Endothelial cell of hepatic sinusoid (primary cell): ENCODE measurements around the gene KDM6A.
"Not testable (repeated sequence)": the region's sequence is repeated elsewhere in the genome, so short reads cannot be mapped to it uniquely, and the experiment has no call there.

Source experiments
- in situ Hi-C: cut with HindIII; loops from 2 replicates; pipeline ENCODE4 v1.10.0; 2017; ENCODE audit warnings: low sequenced_read_pairs

The KDM6A gene

DNA sequence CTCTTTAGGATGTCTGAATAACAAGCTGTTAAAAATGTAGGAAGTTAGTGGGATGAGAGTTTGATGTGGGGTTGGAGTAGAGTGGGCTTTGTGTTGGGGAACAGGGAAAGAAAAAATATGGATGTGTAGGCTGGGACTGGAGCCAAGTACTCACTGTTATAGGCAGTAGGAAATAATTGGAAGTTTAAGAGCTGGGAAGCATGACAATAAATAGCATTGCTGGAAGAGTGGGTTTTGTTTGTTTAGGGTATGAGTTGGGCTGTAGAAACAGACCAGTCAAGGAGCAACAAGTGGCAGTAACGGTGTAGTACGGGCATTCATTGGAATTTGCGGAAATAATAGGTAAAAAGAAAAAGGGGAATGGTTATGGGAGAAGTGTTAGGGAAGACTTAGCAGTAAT, 81.6 kb downstream of the KDM6A start:
- in situ Hi-C loops, result no loop called here

DNA sequence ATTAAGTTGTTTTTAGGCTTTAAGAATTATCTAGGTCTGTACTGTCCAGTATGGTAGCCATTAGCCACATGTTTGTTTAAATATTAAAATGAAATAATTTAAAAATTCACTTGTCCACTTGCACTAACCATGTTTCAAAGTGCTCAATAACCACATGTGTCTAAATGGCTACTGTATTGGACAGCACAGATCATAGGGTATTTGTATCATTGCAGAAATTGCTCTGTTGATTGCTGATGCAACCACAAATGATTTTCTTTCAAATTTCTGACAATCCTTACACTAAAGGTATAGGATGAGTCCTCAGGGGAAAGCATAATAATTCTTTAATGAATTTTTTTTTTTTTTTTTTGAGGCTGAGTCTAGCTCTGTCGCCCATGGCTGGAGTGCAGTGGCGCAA, 84.9 kb downstream of the KDM6A start:
- in situ Hi-C loops, result loop anchor here (5.0 kb wide), 2 partner anchors 54 to 104 kb away; no protein-coding TSS in a partner anchor

DNA sequence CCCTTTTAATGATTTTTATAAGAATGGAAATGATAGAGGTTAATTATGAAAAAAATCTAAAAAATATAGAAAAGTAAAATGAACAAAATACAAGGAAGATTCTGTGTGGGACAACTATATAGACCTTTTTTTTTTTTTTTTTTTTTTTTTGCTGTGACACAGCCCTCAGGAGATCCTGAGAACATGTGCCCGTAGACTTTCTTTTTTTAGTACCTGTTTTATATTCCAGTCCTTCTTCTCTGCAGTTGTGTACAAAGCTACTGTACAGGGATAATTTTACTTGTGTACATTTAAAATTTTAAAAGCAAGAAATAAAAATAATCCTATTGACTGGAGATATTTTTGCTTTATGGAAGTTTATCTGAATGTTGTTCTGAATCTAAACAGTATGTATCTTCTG, 85.5 kb downstream of the KDM6A start:
- in situ Hi-C loops, result loop anchor here (5.0 kb wide), 2 partner anchors 54 to 104 kb away; no protein-coding TSS in a partner anchor

DNA sequence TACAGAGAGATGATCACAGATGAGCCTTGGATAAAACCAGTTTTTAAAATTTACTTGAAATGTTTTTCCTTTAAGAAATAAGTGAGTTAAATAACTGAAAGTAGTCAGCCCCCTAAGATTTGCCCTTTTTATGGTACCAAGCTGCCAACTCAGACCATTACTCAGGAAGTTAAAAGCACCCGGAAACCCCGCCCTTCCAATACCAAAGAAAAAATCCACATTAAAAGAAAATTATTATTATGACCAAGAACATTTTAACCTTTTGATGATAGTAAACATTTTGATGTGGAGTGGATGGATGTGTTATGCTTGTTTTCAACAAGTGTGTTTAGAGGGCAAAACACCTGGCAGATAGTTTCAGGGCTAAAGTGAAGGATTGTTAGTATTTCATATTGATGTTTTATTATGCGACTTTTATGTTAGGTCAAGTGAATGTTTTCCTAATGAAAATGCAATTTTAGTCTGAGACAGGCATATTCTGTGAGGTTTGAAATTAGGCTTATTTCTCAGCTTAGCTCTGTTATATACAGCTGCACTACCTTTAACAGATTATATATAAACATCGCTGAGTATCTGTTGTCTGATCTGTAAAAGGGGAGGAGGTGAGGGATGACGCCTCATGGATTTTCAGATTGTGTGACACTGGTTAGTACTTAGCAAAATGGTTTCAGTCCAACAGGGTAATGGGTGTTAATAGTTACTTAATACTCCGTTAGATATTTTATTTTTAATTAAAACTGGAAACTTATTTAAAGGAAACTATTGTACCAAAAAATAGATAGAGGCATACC, 89.0 kb downstream of the KDM6A start:
- in situ Hi-C loops, result no loop called here

DNA sequence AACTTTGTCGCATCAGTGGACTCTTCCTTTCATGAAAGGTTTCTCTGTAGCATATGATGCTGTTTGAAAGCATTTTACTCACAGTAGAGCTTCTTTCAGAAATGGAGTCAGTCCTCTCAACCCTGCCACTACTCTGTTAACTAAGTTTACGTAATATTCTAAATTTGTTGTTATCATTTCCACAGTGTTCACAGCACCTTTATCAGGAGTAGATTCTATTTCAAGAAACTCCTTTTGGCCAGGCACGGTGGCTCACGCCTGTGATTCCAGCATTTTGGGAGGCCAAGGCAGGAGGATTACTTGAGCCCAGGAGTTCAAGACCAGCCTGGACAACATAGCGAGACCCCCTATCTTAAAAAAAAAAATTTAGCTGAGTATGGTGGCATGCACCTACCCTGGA, 90.0 kb downstream of the KDM6A start:
- in situ Hi-C loops, result no loop called here

DNA sequence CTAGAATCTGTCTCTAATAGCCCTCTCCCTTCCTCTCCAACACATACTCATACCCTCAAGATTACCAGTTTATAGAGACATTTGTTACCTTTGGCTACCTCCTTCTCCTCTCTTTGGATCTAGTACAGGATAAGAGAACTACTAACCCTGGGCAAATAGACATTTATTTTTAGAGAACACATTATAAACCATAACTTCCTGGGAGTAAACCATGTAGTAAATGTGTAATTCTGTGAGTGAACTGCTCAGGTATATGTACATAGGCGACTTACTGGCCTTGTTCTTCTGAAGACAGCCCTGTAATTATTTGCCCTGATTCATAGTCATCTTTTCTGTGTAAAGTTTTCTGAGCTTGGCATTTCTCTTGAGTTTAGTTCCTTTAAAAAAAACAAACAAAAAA, 94.2 kb downstream of the KDM6A start:
- in situ Hi-C loops, result no loop called here

DNA sequence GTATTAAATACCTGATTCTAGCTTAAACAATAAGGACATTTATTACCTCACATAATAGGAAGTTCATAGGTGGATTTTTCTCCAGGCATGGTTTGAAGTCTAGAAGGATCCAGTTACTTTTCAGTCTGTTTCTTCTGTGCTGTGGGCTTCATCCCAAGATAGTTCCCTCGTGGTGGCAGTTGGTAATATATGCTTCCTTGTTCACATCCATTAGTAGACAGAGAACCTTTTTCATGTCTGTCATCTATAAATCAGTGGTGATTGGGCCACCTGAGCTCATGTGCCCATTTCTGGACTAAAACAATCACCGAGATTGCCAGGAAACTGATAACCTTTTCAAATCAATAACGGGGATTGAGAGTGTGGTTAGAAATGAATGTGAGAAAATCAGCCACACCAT, 97.7 kb downstream of the KDM6A start:
- in situ Hi-C loops, result no loop called here

DNA sequence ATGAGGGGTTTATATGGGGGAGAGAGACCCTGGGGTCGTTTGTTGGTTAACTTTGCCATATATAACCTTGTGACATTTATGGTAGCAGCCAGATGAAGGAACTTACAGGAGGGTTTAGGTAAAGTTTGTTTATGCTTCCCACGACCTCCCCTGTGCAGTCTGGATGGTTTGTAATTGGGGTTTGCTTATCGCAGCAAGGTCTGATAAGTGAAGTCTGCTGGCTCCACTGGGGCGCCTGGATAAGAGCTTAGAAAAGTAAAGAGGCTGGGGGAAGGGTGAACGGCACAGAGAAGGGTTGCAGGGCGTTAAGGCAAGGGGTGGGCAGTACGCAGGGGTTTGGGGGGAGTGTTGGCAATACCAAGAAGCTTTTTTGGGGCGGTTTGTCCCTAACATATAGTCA, 98.7 kb downstream of the KDM6A start:
- in situ Hi-C loops, result no loop called here

DNA sequence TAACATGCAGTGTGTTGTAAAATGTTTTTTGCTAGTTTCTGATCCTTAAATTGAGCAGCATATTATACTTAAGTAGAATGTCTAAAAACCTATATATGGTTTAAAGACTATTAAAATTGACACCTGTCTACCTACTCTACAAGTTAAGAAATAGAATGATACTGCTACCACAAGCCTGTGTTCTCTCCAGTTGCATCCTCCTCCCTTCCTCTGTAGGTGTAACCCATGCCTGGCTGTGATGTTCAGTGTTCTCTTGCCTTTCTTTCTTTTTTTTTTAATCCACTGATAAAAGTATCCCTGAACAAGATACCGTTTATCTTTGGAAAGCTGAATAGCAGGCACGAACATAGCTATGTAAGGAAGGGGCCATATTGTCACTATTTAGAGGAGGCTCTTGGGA, 99.1 kb downstream of the KDM6A start:
- in situ Hi-C loops, result no loop called here

DNA sequence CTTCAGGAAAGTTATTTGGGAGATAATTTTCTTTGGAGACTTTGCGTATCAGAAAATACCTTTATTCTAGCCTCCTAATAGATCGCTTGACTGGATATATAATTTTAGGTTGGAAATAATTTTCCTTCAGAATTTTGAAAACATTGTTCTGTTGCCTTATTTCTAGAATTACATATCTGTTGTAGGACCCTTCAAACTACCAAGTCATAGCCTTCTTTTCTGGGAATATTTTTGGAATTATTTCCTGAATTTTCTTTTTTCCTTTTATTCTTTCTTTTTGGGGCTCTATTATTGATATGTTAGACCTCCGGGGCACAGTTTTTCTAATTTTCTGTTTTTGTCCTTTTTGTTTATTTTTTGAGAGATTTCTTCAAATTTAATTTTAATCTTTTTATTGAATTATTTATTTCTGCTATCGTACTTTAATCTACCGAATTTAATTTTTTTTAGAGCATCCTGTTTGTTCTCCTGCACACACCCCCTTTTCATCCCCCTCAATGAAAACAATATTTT, 100.5 kb downstream of the KDM6A start:
- in situ Hi-C loops, result no loop called here

DNA sequence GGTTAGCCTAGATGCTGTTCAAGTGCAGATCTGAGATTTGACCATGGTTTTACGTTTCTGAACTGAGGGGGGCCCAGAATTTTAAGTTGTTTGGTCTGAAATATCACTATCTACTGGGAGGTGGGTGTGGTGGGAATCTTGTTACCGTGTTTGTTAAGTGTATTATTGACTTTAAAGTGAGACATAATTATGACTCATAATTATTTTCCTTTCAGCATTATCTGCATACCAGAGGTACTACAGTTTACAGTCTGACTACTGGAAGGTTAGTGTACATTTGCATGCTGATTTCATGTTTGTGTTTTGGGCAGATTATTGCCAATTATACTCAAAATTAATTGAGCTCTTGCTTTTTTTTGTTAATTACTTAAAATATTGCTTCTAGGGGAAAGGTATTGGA, 101.5 kb downstream of the KDM6A start:
- in situ Hi-C loops, result no loop called here

DNA sequence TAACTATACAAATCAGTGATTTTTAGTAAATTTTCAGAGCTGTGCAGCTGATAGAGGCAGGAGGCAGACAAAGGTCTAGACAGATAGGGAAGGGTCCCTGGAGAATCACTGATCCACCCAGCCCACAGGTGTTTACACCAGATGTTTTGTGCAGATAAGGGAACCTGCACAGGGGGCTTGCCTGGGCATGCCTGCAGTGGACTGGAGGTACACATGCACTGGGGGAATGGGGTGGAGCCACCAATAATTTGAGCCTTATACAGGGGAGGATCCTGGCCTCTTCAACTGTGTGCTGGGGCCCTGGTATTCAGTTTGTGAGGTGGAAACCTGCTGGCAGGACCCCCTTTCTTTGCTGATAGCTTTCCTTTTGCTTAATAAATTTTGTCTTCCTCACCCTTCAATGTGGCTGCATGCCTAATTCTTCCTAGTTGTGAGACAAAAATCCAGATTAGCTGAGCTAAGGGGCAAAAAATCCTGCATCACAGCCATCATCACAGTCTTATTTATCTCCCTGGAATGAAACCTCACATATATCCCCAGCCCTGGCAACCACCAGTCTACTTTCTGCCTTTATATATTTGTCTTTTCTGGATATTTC, 102.8 kb downstream of the KDM6A start:
- in situ Hi-C loops, result no loop called here

DNA sequence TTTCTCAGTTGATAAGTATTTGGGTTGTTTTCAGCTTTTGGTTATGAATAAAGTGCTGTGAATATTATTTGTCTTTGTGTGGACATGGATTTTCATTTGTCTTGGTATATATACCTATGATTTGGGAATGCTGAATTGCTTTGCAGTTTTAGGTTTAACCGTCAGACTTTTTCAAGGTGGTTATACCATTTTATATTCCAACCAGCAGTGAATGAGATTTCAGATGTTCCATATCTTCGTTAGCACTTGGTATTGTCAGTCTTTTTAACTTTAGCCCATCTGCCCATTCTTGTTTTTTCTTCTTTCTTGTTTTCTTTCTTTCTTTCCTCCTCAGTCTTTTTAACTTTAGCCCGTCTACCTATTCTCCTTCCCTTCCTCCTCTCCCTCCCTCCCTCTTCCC, 106.0 kb downstream of the KDM6A start:
- in situ Hi-C loops, result no loop called here

DNA sequence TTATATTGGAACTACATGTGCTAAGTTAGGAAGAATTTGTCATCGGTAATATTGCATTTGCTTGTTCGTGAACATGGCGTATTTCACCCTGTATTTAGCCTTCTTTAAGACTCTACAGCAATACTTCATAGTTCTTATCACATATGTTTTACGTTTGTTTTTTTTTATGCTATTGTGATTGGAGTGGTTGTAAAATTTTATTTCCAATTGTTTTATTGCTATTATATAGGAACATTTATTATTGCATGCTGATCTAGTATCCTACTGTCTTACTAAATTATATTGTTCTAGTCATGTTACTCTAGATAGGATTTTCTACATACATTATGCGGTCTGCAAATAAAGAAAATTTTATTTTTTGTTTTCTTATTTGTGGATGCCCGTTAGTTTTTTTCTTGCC, 107.4 kb downstream of the KDM6A start:
- in situ Hi-C loops, result no loop called here

DNA sequence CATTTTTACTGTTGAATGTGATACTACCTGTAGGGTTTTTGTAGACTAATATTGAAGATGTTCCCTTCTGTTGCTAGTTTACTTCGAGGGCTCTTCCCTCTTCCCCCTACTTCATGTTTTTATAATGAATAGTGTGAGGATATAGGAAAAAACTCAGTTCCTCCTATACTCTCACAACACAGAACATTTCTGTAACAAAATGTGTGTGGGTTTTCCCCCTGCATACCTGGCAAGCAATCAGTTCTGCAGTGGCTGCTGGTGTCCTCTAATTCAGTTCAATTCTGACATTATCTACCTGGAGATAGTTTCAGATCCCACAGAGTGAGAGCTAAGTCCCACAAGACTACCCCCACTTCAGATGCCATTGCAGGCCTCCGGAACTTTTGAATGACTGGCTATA, 107.9 kb downstream of the KDM6A start:
- in situ Hi-C loops, result no loop called here

DNA sequence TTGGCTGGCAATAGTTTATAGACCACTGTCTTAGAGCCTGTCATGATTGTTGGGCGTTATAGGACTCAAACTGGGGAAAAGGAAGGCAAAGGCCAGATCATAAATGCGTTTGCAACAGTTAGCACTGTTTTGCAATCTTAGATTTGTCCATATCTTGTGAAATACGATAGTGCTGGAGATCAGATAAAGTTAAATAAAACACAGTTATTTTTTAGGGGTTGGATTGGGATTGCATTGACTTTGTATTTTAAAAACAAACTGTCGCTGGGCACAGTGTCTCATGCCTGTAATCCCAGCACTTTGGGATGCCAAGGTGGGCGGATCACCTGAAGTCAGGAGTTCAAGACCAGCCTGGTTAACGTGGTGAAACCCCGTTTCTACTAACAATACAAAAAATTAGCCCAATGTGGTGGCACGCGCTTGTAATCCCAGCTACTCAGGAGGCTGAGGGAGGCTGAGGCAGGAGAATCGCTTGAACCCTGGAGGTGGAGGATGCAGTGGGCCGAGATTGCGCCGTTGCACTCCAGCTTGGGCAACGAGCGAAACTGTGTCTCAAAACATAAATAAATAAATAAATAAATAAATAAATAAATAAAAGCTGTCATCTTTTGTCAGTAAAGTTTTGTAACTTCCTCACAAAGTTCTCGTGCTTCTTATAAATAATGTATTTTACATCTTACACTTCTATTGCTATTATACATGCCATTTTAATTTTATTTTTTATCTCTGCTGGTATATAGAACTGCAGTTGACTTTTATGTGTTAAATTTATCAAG, 117.2 kb downstream of the KDM6A start:
- in situ Hi-C loops, result no loop called here

DNA sequence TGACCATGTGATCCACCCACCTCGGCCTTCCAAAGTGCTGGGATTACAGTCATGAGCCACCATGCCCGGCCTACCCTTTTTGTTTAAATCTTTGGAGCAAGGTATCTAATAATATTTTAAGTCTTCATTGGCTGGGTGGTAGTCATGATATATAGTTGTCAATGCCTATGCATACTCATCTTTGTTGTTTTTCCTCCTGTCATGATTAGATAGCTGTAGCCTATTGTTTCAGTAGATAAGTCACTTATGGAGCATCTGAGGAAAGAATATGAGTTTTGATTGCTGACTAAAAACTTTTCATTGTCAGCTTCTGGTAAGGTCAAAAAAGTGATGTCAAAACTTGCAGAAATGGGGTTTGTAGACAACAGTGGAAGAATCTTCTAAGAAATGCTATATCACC, 119.8 kb downstream of the KDM6A start:
- in situ Hi-C loops, result no loop called here

DNA sequence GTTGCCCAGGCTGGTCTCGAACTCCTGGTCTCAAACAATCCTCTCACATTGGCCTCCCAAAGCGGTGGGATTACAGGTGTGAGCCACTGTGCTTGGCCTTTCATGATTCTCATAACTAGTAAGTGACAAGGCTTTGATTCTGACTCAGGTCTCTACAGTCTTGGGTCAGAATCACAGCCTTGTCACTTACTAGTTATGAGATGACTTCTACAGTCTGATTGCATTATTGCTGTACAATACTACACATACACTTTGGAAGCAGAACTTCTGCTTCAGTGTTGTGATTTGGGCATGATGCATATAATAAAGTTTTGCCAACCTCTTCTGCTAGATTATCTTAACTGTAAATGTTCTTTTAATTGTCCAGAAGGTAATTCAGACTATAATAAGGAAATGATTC, 123.3 kb downstream of the KDM6A start:
- in situ Hi-C loops, result no loop called here

DNA sequence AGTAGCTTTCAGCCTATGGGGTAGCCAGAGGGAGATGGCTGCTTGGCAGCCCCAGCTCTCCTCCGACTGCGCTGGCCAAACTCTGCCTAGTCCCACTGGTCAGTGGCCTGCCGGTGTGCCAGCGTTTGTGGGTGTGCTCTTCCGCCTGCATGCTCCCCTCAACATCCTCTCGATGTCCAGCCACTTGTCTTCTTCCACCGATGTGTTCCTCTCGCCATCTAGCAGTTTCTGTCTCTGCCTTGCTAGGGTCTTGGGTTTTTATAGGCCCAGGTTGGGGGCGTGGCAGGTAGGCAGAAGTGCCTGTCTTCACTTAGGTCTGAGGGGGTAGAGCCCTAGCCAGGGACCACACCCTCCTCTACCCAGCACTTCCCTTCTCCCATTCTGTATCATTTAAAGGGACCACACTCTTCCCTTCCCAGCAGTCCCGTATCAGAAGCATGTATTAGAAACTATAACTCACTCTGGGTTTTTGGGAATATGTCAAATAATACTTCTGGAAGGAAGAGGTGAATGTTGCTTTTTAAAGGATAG, 124.4 kb downstream of the KDM6A start:
- in situ Hi-C loops, result no loop called here

DNA sequence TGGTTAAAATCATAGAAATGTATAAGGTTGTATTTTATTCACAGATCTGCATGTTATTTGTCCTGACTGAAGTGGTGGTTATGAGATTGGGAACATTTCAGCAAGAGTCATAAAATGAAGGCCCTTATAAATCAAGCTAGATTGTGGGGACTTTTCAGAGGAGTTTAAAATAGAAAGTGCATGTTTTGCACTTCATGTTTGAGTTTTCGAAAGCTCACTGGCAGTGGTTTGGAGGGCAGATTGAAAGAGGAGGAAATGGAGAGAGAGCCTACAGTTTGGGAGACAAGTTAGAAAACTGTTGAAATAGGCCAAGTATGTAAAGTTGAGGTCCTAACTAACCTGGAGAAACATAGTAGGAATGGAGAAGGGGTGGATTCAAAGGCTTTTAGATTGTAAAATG, 124.9 kb downstream of the KDM6A start:
- in situ Hi-C loops, result no loop called here

DNA sequence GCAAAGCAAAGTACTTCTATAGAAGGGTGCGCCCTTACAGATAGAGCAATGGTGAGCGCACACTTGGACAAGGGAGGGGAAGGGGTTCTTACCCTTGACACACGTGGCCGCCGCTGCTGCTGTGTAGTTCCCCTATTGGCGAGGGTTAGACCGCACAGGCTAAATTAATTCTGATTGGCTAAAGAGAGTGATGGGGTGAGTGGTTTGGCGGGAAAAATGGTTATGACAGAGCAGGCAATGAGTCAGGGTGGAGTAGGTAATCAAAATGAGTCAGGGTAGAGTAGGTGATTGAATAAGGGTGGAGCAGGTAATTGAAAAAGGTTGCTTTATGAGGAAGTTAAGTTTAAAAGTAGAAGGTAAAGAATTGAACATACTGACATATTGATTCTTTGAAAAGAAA, 126.2 kb downstream of the KDM6A start:
- in situ Hi-C loops, result not testable (repeated sequence)
